Ovary (tissue), 3 donors: ENCODE data around the gene SCAPER.

Experiments
- CTCF ChIP-seq, 3 donors: fragments of 450-650 bp in 2 of 3; fragments of 200-600 bp in 1 of 3; IDR thresholded peaks; one replicate each; pipeline versions ENCODE4 v1.5.1 to v1.8.0; 2016 to 2022; ENCODE audit warnings: antibody characterized with exemption in 3 of 3, mild to moderate bottlenecking in 1 of 3
- EP300 ChIP-seq: sonication (generic); formaldehyde crosslinking; IDR thresholded peaks from one replicate; pipeline ENCODE4 v1.6.1; 2017; ENCODE audit warnings: antibody characterized with exemption
- POLR2A ChIP-seq: fragments of 450-650 bp; IDR thresholded peaks from one replicate; pipeline ENCODE4 v1.6.1; 2017; ENCODE audit warnings: antibody characterized with exemption, mild to moderate bottlenecking, moderate library complexity
- donor health status: DM: no; HTN: no; CAD: no.

GRCh38 chr15:76299786-76300185 is 605.4 kb downstream of the SCAPER start:
- TF ChIP-seq POLR2A = no peak
- TF ChIP-seq CTCF (IDR thresholded peaks at IDR 0.05) = no peak
- TF ChIP-seq EP300 = no peak
